DND-41 (cell line): ENCODE data around the gene MRPL42.

Experiments used
- ATAC-seq: fragments of 200-7000 bp; cut with Tn5 transposase; 3 replicates; pipeline ENCODE4 v1.9.1; 2021; ENCODE audit warnings: low read depth; ENCODE audit not compliant: insufficient read depth
- DNase-seq: peaks from one replicate; pipeline ENCODE4 v3.0.0-alpha.2; 2020
- H2AFZ ChIP-seq: 2 replicates; pipeline ENCODE4 v1.6.0; 2012; ENCODE audit warnings: low read depth, low read length
- H3K27ac ChIP-seq: 2 replicates; pipeline ENCODE4 v1.5.1; 2012; ENCODE audit warnings: low read length, inconsistent platforms
- H3K27me3 ChIP-seq: fragments of 200-600 bp; sonication (generic); 2 replicates; pipeline ENCODE4 v1.6.0; 2012; ENCODE audit warnings: low read length, mild to moderate bottlenecking, inconsistent platforms; ENCODE audit not compliant: insufficient read depth, poor library complexity
- H3K36me3 ChIP-seq: 2 replicates; pipeline ENCODE4 v1.5.1; 2012; ENCODE audit warnings: low read length, inconsistent platforms; ENCODE audit not compliant: insufficient read depth
- H3K4me1 ChIP-seq: 2 replicates; pipeline ENCODE4 v1.5.1; 2012; ENCODE audit warnings: mild to moderate bottlenecking, low read length; ENCODE audit not compliant: insufficient read depth
- H3K4me2 ChIP-seq: 2 replicates; pipeline ENCODE4 v1.6.0; 2012; ENCODE audit warnings: mild to moderate bottlenecking, moderate library complexity, low read length, inconsistent platforms; ENCODE audit not compliant: insufficient read depth
- H3K4me3 ChIP-seq, 2 experiments: fragments of 200-600 bp in 1 of 2; shearing (Covaris generic) in 1 of 2; 2 replicates each; pipeline ENCODE4 v1.5.1; 2012 to 2016; ENCODE audit warnings: inconsistent platforms in 2 of 2, low read length in 2 of 2, mild to moderate bottlenecking in 2 of 2, low read depth in 1 of 2, moderate library complexity in 1 of 2
- H3K79me2 ChIP-seq: 2 replicates; pipeline ENCODE4 v1.6.0; 2012; ENCODE audit warnings: low read length, inconsistent platforms; ENCODE audit not compliant: insufficient read depth
- H3K9ac ChIP-seq: 2 replicates; pipeline ENCODE4 v1.6.0; 2012; ENCODE audit warnings: low read depth, mild to moderate bottlenecking, inconsistent platforms, low read length, moderate library complexity
- H3K9me3 ChIP-seq: 2 replicates; pipeline ENCODE4 v1.5.1; 2012; ENCODE audit warnings: low read length, moderate library complexity, mild to moderate bottlenecking, inconsistent platforms; ENCODE audit not compliant: insufficient read depth, severe bottlenecking
- H4K20me1 ChIP-seq: 2 replicates; pipeline ENCODE4 v1.6.0; 2012; ENCODE audit warnings: low read length; ENCODE audit not compliant: insufficient read depth
- CTCF ChIP-seq: IDR thresholded peaks from 2 replicates; pipeline ENCODE4 v1.5.1; 2012; ENCODE audit warnings: borderline replicate concordance, low read length, moderate library complexity, mild to moderate bottlenecking; ENCODE audit not compliant: poor library complexity, severe bottlenecking; ENCODE audit errors: extremely low read depth
- EZH2 ChIP-seq: IDR thresholded peaks from 3 replicates; pipeline ENCODE4 v1.6.1; 2012; ENCODE audit warnings: borderline replicate concordance, low read depth, mild to moderate bottlenecking, moderate library complexity, low read length, inconsistent platforms; ENCODE audit not compliant: severe bottlenecking

The MRPL42 gene

GRCh38 chr12:93453633-93454032, 13.7 kb upstream of the MRPL42 start:
- Histone ChIP-seq H4K20me1 (no peaks in the 10 kb centered on the region), H3K4me3 (no peak overlapping the region), H3K27me3 (no peaks in the 10 kb centered on the region), H3K9ac (no peak overlapping the region), H2AFZ (no peak overlapping the region), H3K4me1 (peaks cover 15% of the 10 kb centered on the region), H3K27ac (no peak overlapping the region), H3K79me2 (no peaks in the 10 kb centered on the region), H3K36me3 (no peaks in the 10 kb centered on the region), H3K9me3 (no peaks in the 10 kb centered on the region), H3K4me2 (no peak overlapping the region)
- TF ChIP-seq CTCF (no peak), EZH2 (no peak)
- DNase-seq (no peak), ATAC-seq (no peak)

- no peak for TF ChIP-seq EZH2
- H3K4me1 ChIP-seq: no peaks in the 10 kb centered on the region
- no peak overlapping the region for H2AFZ ChIP-seq
- no peaks in the 10 kb centered on the region for H4K20me1 ChIP-seq
- DNase-seq (no peak), ATAC-seq (no peak)
- no peak overlapping the region for H3K27ac ChIP-seq
- no peaks in the 10 kb centered on the region for H3K36me3 ChIP-seq
- no peaks in the 10 kb centered on the region for H3K79me2 ChIP-seq
- no peaks in the 10 kb centered on the region for H3K9me3 ChIP-seq
- H3K4me2 ChIP-seq: no peak overlapping the region
- no peak overlapping the region for H3K9ac ChIP-seq
- H3K4me3 ChIP-seq: no peak overlapping the region
- no peaks in the 10 kb centered on the region for H3K27me3 ChIP-seq
Measured at GRCh38 chr12:93456077-93456476, 11.2 kb upstream of the MRPL42 start.

GRCh38 chr12:93459097-93459496, 8.2 kb upstream of the MRPL42 start:
- H3K36me3 ChIP-seq: no peaks in the 10 kb centered on the region
- ATAC-seq: no peak

GRCh38 chr12:93460003-93460402, 7.3 kb upstream of the MRPL42 start:
- H3K4me1 ChIP-seq: no peaks in the 10 kb centered on the region
- no peaks in the 10 kb centered on the region for H3K9me3 ChIP-seq
- H3K4me2 ChIP-seq: no peak overlapping the region
- no peaks in the 10 kb centered on the region for H3K79me2 ChIP-seq
- TF ChIP-seq EZH2 (no peak), CTCF (no peak)
- H3K27ac ChIP-seq: no peak overlapping the region
- no peak for DNase-seq
- peak overlapping the region; percentile 15; the same call in 1 of the 2 replicates for H2AFZ ChIP-seq
- no peak overlapping the region for H3K4me3 ChIP-seq
- H3K9ac ChIP-seq: no peak overlapping the region
- ATAC-seq: no peak
- no peaks in the 10 kb centered on the region for H3K36me3 ChIP-seq
- H3K27me3 ChIP-seq: no peaks in the 10 kb centered on the region
- no peaks in the 10 kb centered on the region for H4K20me1 ChIP-seq

More at GRCh38 chr12:93459097-93459496, 8.2 kb upstream of the MRPL42 start:
- no peak for DNase-seq
- Histone ChIP-seq H3K27ac (no peak overlapping the region), H3K4me2 (no peak overlapping the region), H3K27me3 (no peaks in the 10 kb centered on the region), H2AFZ (no peak overlapping the region), H3K9ac (no peak overlapping the region), H3K9me3 (no peaks in the 10 kb centered on the region), H3K4me3 (no peak overlapping the region), H3K79me2 (no peaks in the 10 kb centered on the region), H3K4me1 (no peaks in the 10 kb centered on the region), H4K20me1 (no peaks in the 10 kb centered on the region)
- no peak for TF ChIP-seq EZH2
- no peak for TF ChIP-seq CTCF
